GM19240 (cell line): ENCODE results near the gene SH2B2.
"Not testable (repeated sequence)": the region's sequence is repeated elsewhere in the genome, so short reads cannot be mapped to it uniquely, and the experiment has no call there.

Experiments
- DNase-seq: peaks from one replicate; pipeline ENCODE4 v3.0.0; 2011; ENCODE audit warnings: low spot score; ENCODE audit not compliant: insufficient read length

Gene SH2B2

GRCh38 chr7:102305414-102306268, 19.0 kb downstream of the SH2B2 start:
- no peak for DNase-seq

GRCh38 chr7:102306916-102307677, 20.4 kb downstream of the SH2B2 start:
- DNase-seq, result peak; percentile 74

GRCh38 chr7:102310414-102310815, 23.7 kb downstream of the SH2B2 start:
- no peak for DNase-seq

- DNase-seq, result no peak
These were observed 25.6 kb downstream of the SH2B2 start for GRCh38 chr7:102312317-102312716.

GRCh38 chr7:102313997-102314780, 27.5 kb downstream of the SH2B2 start:
- no peak for DNase-seq

- no peak for DNase-seq
These were observed 30.8 kb downstream of the SH2B2 start for GRCh38 chr7:102317231-102318059.

GRCh38 chr7:102318482-102318971, 31.9 kb downstream of the SH2B2 start:
- no peak for DNase-seq

- DNase-seq, result no peak
These were observed 33.0 kb downstream of the SH2B2 start for GRCh38 chr7:102319671-102320070.

GRCh38 chr7:102320181-102320580, 33.5 kb downstream of the SH2B2 start:
- DNase-seq, result no peak

GRCh38 chr7:102320601-102321350, 34.1 kb downstream of the SH2B2 start:
- no peak for DNase-seq

GRCh38 chr7:102321351-102322201, 34.9 kb downstream of the SH2B2 start:
- DNase-seq, result no peak

- DNase-seq, result no peak
These were observed 35.6 kb downstream of the SH2B2 start for GRCh38 chr7:102322202-102322715.

GRCh38 chr7:102323914-102324195, 37.2 kb downstream of the SH2B2 start:
- no peak for DNase-seq

GRCh38 chr7:102325106-102325505, 38.4 kb downstream of the SH2B2 start:
- DNase-seq, result not testable (repeated sequence)

GRCh38 chr7:102326157-102326889, 39.7 kb downstream of the SH2B2 start:
- no peak for DNase-seq

GRCh38 chr7:102327183-102327582, 40.5 kb downstream of the SH2B2 start:
- DNase-seq, result not testable (repeated sequence)

GRCh38 chr7:102328863-102329262, 42.2 kb downstream of the SH2B2 start:
- DNase-seq, result not testable (repeated sequence)

GRCh38 chr7:102329366-102329765, 42.7 kb downstream of the SH2B2 start:
- not testable (repeated sequence) for DNase-seq
